HEK293 (cell line): ENCODE data around the gene PCSK5.

Experiments used
- CTCF ChIA-PET: fragments of 350-600 bp; formaldehyde crosslinking; extraction: SDS; loops from one replicate; lab custom pipeline; 2021; ENCODE audit warnings: antibody characterized with exemption; lab: Yijun Ruan, JAX
- POLR2A ChIA-PET: fragments of 300-600 bp; formaldehyde crosslinking; extraction: SDS; loops from one replicate; lab custom pipeline; 2020; ENCODE audit warnings: antibody characterized with exemption, inconsistent platforms; lab: Yijun Ruan, JAX
- H3K27ac ChIP-seq: fragments of 200-500 bp; sonication (Bioruptor generic); 2 replicates; pipeline ENCODE4 v1.5.1; 2014; ENCODE audit warnings: low read depth, low read length, control low read depth, inconsistent platforms; ENCODE audit errors: extremely low read depth
- H3K36me3 ChIP-seq, 2 experiments: fragments of 200-500 bp in 1 of 2; sonication (Bioruptor generic) in 1 of 2; 1 replicate in 1 of 2; 2 replicates in 1 of 2; pipeline ENCODE4 v1.5.1; 2014 to 2017; ENCODE audit warnings: inconsistent platforms in 2 of 2, low read length in 2 of 2; ENCODE audit not compliant: control insufficient read depth in 2 of 2, insufficient read depth in 1 of 2
- H3K4me1 ChIP-seq: fragments of 200-500 bp; sonication (Bioruptor generic); 2 replicates; pipeline ENCODE4 v1.5.1; 2014; ENCODE audit warnings: mild to moderate bottlenecking, low read length, inconsistent platforms; ENCODE audit not compliant: control insufficient read depth, insufficient read depth
- H3K4me3 ChIP-seq: 2 replicates; pipeline ENCODE4 v1.5.1; 2011; ENCODE audit warnings: low read depth, mild to moderate bottlenecking, control low read depth, low read length, moderate library complexity
- H3K9me3 ChIP-seq: fragments of 200-500 bp; sonication (Bioruptor generic); 2 replicates; pipeline ENCODE4 v1.5.1; 2014; ENCODE audit warnings: low read depth, low read length, inconsistent platforms; ENCODE audit not compliant: control insufficient read depth, insufficient read depth
- KLF9 ChIP-seq: fragments of 450-650 bp; formaldehyde crosslinking; IDR thresholded peaks from 2 replicates; pipeline ENCODE4 v1.5.1; 2016; ENCODE audit warnings: missing biosample characterization, missing genetic modification characterization, low read depth
- MZF1 ChIP-seq: fragments of 450-650 bp; formaldehyde crosslinking; IDR thresholded peaks from 2 replicates; pipeline ENCODE4 v1.5.1; 2017; ENCODE audit warnings: missing biosample characterization, missing genetic modification characterization, borderline replicate concordance
- PRDM1 ChIP-seq: fragments of 450-650 bp; formaldehyde crosslinking; IDR thresholded peaks from 2 replicates; pipeline ENCODE4; 2016; ENCODE audit warnings: missing biosample characterization, missing genetic modification characterization
- ZBTB17 ChIP-seq: fragments of 450-650 bp; formaldehyde crosslinking; IDR thresholded peaks from 2 replicates; pipeline ENCODE4 v1.5.1; 2016; ENCODE audit warnings: missing biosample characterization, missing genetic modification characterization
- ZNF121 ChIP-seq: fragments of 450-650 bp; formaldehyde crosslinking; IDR thresholded peaks from 2 replicates; pipeline ENCODE4 v1.5.1; 2016; ENCODE audit warnings: missing biosample characterization, missing genetic modification characterization
- ZNF140 ChIP-seq: fragments of 450-650 bp; formaldehyde crosslinking; IDR thresholded peaks from 2 replicates; pipeline ENCODE4 v1.5.1; 2016; ENCODE audit warnings: missing biosample characterization, missing genetic modification characterization
- ZNF146 ChIP-seq: fragments of 450-650 bp; formaldehyde crosslinking; IDR thresholded peaks from 2 replicates; pipeline ENCODE4 v1.5.1; 2016; ENCODE audit warnings: missing biosample characterization, missing genetic modification characterization
- ZNF19 ChIP-seq: fragments of 450-650 bp; formaldehyde crosslinking; IDR thresholded peaks from 2 replicates; pipeline ENCODE4; 2016; ENCODE audit warnings: missing biosample characterization, missing genetic modification characterization, low read depth
- ZNF302 ChIP-seq: fragments of 450-650 bp; formaldehyde crosslinking; IDR thresholded peaks from 2 replicates; pipeline ENCODE4 v1.5.1; 2016; ENCODE audit warnings: missing biosample characterization, missing genetic modification characterization, low read depth
- ZNF335 ChIP-seq: fragments of 450-650 bp; formaldehyde crosslinking; conservative IDR thresholded peaks from 2 replicates; pipeline ENCODE4 v1.5.1; 2016; ENCODE audit warnings: missing biosample characterization, missing genetic modification characterization
- ZNF394 ChIP-seq: fragments of 450-650 bp; formaldehyde crosslinking; IDR thresholded peaks from 2 replicates; pipeline ENCODE4 v1.5.1; 2016; ENCODE audit warnings: missing biosample characterization, missing genetic modification characterization, mild to moderate bottlenecking, moderate library complexity, borderline replicate concordance
- ZNF544 ChIP-seq: fragments of 450-650 bp; formaldehyde crosslinking; IDR thresholded peaks from 2 replicates; pipeline ENCODE4 v1.5.0; 2017; ENCODE audit warnings: missing biosample characterization, missing genetic modification characterization
- ZNF571 ChIP-seq: fragments of 450-650 bp; formaldehyde crosslinking; IDR thresholded peaks from 2 replicates; pipeline ENCODE4 v1.5.0; 2017; ENCODE audit warnings: missing biosample characterization, missing genetic modification characterization
- ZNF585B ChIP-seq: fragments of 450-650 bp; formaldehyde crosslinking; IDR thresholded peaks from 2 replicates; pipeline ENCODE4 v1.5.1; 2016; ENCODE audit warnings: missing biosample characterization, missing genetic modification characterization
- ZNF664 ChIP-seq: fragments of 450-650 bp; formaldehyde crosslinking; IDR thresholded peaks from 2 replicates; pipeline ENCODE4 v1.5.1; 2016; ENCODE audit warnings: missing biosample characterization, missing genetic modification characterization
- ZNF785 ChIP-seq: fragments of 450-650 bp; formaldehyde crosslinking; IDR thresholded peaks from 2 replicates; pipeline ENCODE4 v1.5.1; 2016; ENCODE audit warnings: missing biosample characterization, missing genetic modification characterization
- TF ChIP-seq, protein P1 (sequence below): fragments of 450-650 bp; formaldehyde crosslinking; IDR thresholded peaks from 2 replicates; pipeline ENCODE4 v1.5.1; 2016; ENCODE audit warnings: missing biosample characterization, missing genetic modification characterization
- TF ChIP-seq, protein P2 (sequence below): fragments of 450-650 bp; formaldehyde crosslinking; IDR thresholded peaks from 2 replicates; pipeline ENCODE4 v1.5.1; 2016; ENCODE audit warnings: missing biosample characterization, missing genetic modification characterization
- TF ChIP-seq, protein P3 (sequence below): fragments of 450-650 bp; formaldehyde crosslinking; IDR thresholded peaks from 2 replicates; pipeline ENCODE4 v1.5.1; 2016; ENCODE audit warnings: missing biosample characterization, missing genetic modification characterization

Gene PCSK5

DNA sequence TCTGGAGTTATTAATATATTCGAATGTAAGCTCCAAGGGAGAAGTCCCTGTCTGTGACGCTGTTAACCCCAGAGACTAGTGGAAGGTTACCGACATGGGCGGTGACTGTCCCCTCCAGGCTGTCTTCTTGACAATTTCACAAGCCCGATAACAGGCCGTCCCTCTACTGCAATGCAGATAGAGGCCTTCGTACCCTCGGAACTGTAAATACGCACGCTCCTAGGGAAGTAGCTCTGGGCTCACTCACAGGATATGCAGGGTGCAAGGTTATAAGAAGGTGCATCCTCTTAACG, 504.4 kb downstream of the PCSK5 start:
- no peaks in the 10 kb centered on the region for H3K9me3 ChIP-seq
- TF ChIP-seq ZBTB17 (tag by site-specific recombination): peak; percentile 49
- no peak for TF ChIP-seq ZNF664 (tag by site-specific recombination)
- 0 out of 2 replicates have a peak, but pooled peaks have one; percentile 19 for TF ChIP-seq ZNF335
- no peak for TF ChIP-seq ZNF585B (tag by site-specific recombination)
- TF ChIP-seq, protein P1, sequence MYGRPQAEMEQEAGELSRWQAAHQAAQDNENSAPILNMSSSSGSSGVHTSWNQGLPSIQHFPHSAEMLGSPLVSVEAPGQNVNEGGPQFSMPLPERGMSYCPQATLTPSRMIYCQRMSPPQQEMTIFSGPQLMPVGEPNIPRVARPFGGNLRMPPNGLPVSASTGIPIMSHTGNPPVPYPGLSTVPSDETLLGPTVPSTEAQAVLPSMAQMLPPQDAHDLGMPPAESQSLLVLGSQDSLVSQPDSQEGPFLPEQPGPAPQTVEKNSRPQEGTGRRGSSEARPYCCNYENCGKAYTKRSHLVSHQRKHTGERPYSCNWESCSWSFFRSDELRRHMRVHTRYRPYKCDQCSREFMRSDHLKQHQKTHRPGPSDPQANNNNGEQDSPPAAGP (tag by site-specific recombination): no peak
- TF ChIP-seq MZF1 (tag by site-specific recombination): 0 out of 2 replicates have a peak, but pooled peaks have one; percentile 22
- no peak for TF ChIP-seq ZNF394 (tag by site-specific recombination)
- TF ChIP-seq KLF9 (tag by site-specific recombination): no peak
- TF ChIP-seq, protein P2, sequence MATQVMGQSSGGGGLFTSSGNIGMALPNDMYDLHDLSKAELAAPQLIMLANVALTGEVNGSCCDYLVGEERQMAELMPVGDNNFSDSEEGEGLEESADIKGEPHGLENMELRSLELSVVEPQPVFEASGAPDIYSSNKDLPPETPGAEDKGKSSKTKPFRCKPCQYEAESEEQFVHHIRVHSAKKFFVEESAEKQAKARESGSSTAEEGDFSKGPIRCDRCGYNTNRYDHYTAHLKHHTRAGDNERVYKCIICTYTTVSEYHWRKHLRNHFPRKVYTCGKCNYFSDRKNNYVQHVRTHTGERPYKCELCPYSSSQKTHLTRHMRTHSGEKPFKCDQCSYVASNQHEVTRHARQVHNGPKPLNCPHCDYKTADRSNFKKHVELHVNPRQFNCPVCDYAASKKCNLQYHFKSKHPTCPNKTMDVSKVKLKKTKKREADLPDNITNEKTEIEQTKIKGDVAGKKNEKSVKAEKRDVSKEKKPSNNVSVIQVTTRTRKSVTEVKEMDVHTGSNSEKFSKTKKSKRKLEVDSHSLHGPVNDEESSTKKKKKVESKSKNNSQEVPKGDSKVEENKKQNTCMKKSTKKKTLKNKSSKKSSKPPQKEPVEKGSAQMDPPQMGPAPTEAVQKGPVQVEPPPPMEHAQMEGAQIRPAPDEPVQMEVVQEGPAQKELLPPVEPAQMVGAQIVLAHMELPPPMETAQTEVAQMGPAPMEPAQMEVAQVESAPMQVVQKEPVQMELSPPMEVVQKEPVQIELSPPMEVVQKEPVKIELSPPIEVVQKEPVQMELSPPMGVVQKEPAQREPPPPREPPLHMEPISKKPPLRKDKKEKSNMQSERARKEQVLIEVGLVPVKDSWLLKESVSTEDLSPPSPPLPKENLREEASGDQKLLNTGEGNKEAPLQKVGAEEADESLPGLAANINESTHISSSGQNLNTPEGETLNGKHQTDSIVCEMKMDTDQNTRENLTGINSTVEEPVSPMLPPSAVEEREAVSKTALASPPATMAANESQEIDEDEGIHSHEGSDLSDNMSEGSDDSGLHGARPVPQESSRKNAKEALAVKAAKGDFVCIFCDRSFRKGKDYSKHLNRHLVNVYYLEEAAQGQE (tag by site-specific recombination): no peak
- TF ChIP-seq ZNF302 (tag by site-specific recombination): no peak
- TF ChIP-seq ZNF544 (tag by site-specific recombination): no peak
- TF ChIP-seq ZNF571 (tag by site-specific recombination): no peak
- no peak for TF ChIP-seq ZNF19 (tag by site-specific recombination)
- TF ChIP-seq ZNF785 (tag by site-specific recombination): no peak
- TF ChIP-seq ZNF140: no peak
- TF ChIP-seq, protein P3, sequence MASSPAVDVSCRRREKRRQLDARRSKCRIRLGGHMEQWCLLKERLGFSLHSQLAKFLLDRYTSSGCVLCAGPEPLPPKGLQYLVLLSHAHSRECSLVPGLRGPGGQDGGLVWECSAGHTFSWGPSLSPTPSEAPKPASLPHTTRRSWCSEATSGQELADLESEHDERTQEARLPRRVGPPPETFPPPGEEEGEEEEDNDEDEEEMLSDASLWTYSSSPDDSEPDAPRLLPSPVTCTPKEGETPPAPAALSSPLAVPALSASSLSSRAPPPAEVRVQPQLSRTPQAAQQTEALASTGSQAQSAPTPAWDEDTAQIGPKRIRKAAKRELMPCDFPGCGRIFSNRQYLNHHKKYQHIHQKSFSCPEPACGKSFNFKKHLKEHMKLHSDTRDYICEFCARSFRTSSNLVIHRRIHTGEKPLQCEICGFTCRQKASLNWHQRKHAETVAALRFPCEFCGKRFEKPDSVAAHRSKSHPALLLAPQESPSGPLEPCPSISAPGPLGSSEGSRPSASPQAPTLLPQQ (tag by site-specific recombination): no peak
- TF ChIP-seq, all 188 proteins: peak for 3
- Histone ChIP-seq H3K36me3 (peaks cover 0 to 23% of the 10 kb centered on the region in 2 experiments; a peak in 1 of 3 replicates), H3K4me3 (peak overlapping the region; percentile 88), H3K4me1 (no peaks in the 10 kb centered on the region), H3K27ac (peak overlapping the region; percentile 98)
- CTCF ChIA-PET: interaction anchor here (0.6 to 3.5 kb wide), 13 partner anchors 8 to 264 kb away, joined by 3 to 16 read pairs (median 5); no protein-coding TSS in a partner anchor
- POLR2A ChIA-PET: interaction anchor here (0.7 to 3.6 kb wide), 23 partner anchors 10 to 1307 kb away, joined by 3 to 40 read pairs (median 8); partner anchors contain the start of genes GCNT1, NMRK1, OSTF1 and PCSK5

- Histone ChIP-seq H3K27ac (0 out of 2 replicates have a peak overlapping the region, but pooled peaks have one; percentile 98), H3K4me3 (no peak overlapping the region), H3K36me3 (peaks cover 0 to 22% of the 10 kb centered on the region in 2 experiments; a peak in 1 of 3 replicates), H3K9me3 (no peaks in the 10 kb centered on the region), H3K4me1 (no peaks in the 10 kb centered on the region)
- TF ChIP-seq PRDM1 (tag by site-specific recombination) (peak; percentile 95), ZNF121 (peak; percentile 92), ZNF146 (tag by site-specific recombination) (no peak)
- CTCF ChIA-PET: interaction anchor here (0.7 to 3.0 kb wide), 4 partner anchors 9 to 51 kb away, joined by 4 to 16 read pairs (median 4); no protein-coding TSS in a partner anchor
- POLR2A ChIA-PET: interaction anchor here (1.1 to 3.6 kb wide), 11 partner anchors 11 to 74 kb away, joined by 3 to 40 read pairs (median 11); partner anchors contain the start of gene GCNT1
Measured at GRCh38 chr9:76395381-76395780, 504.9 kb downstream of the PCSK5 start.
